Neuronal stem cell (in vitro differentiated cells): Measurements from ENCODE around the gene SPAG5.

Experiments
- DNase-seq: peaks from one replicate; pipeline ENCODE4 v3.0.0-alpha.2; 2013; ENCODE audit warnings: low spot score
- H2AFZ ChIP-seq: one replicate; pipeline ENCODE4 v1.6.1; 2013; ENCODE audit warnings: mild to moderate bottlenecking, low read length, inconsistent platforms
- H2AK5ac ChIP-seq: 2 replicates; pipeline ENCODE4 v1.6.1; 2013; ENCODE audit warnings: low read depth, mild to moderate bottlenecking, inconsistent platforms, low read length, moderate library complexity, mixed read lengths
- H2BK120ac ChIP-seq: 2 replicates; pipeline ENCODE4 v1.6.1; 2013; ENCODE audit warnings: low read depth, mild to moderate bottlenecking, inconsistent platforms, low read length, moderate library complexity, mixed read lengths
- H2BK12ac ChIP-seq: one replicate; pipeline ENCODE4 v1.6.1; 2013; ENCODE audit warnings: low read length, inconsistent platforms
- H2BK15ac ChIP-seq: 2 replicates; pipeline ENCODE4 v1.6.1; 2013; ENCODE audit warnings: mild to moderate bottlenecking, low read length, inconsistent platforms, mixed read lengths
- H2BK5ac ChIP-seq: one replicate; pipeline ENCODE4 v1.6.1; 2013; ENCODE audit warnings: inconsistent platforms, mild to moderate bottlenecking, low read length, moderate library complexity
- H3K14ac ChIP-seq: one replicate; pipeline ENCODE4 v1.6.1; 2013; ENCODE audit warnings: low read length, inconsistent platforms
- H3K18ac ChIP-seq: 2 replicates; pipeline ENCODE4 v1.6.1; 2013; ENCODE audit warnings: low read length, inconsistent platforms
- H3K23ac ChIP-seq: 2 replicates; pipeline ENCODE4 v1.6.1; 2013; ENCODE audit warnings: low read depth, mild to moderate bottlenecking, mixed read lengths, low read length, inconsistent platforms; ENCODE audit not compliant: poor library complexity
- H3K27ac ChIP-seq: replicated peaks from 3 replicates; pipeline ENCODE4 v1.5.1; 2013; ENCODE audit warnings: low read length, inconsistent platforms
- H3K27me3 ChIP-seq, 3 experiments: 2 replicates each; pipeline ENCODE4 v1.6.1; 2013; ENCODE audit warnings: low read length in 3 of 3, mild to moderate bottlenecking in 2 of 3, inconsistent platforms in 1 of 3, low read depth in 1 of 3, mixed read lengths in 1 of 3, moderate library complexity in 1 of 3; ENCODE audit not compliant: control insufficient read depth in 3 of 3, insufficient read depth in 3 of 3
- H3K36me3 ChIP-seq, 2 donors: replicated peaks in 1 of 2; 2 replicates each; pipeline ENCODE4 v1.6.1; 2013; ENCODE audit warnings: low read length in 2 of 2; ENCODE audit not compliant: control insufficient read depth in 2 of 2, insufficient read depth in 2 of 2
- H3K4ac ChIP-seq: 2 replicates; pipeline ENCODE4 v1.6.1; 2013; ENCODE audit warnings: inconsistent platforms, mild to moderate bottlenecking, low read length, moderate library complexity
- H3K4me1 ChIP-seq, 2 donors: 1 replicate in 1 of 2; 2 replicates in 1 of 2; pipeline ENCODE4 v1.6.1; 2013; ENCODE audit warnings: low read length in 2 of 2, low read depth in 1 of 2; ENCODE audit not compliant: control insufficient read depth in 2 of 2, insufficient read depth in 1 of 2
- H3K4me2 ChIP-seq: one replicate; pipeline ENCODE4 v1.6.1; 2013; ENCODE audit warnings: mild to moderate bottlenecking, low read length, inconsistent platforms; ENCODE audit not compliant: insufficient read depth, poor library complexity, severe bottlenecking
- H3K4me3 ChIP-seq, 2 donors: 2 replicates each; pipeline ENCODE4 v1.5.1; 2013; ENCODE audit warnings: low read length in 2 of 2, mild to moderate bottlenecking in 2 of 2, inconsistent platforms in 1 of 2, moderate library complexity in 1 of 2
- H3K79me1 ChIP-seq: one replicate; pipeline ENCODE4 v1.6.1; 2013; ENCODE audit warnings: low read depth, mild to moderate bottlenecking, inconsistent platforms, low read length, moderate library complexity
- H3K9ac ChIP-seq: one replicate; pipeline ENCODE4 v1.6.1; 2013; ENCODE audit warnings: mild to moderate bottlenecking, low read depth, low read length, inconsistent platforms; ENCODE audit not compliant: poor library complexity
- H3K9me3 ChIP-seq, 2 donors: replicated peaks in 1 of 2; 2 replicates each; pipeline versions ENCODE3 to v1.6.1; 2013; ENCODE audit warnings: low read length in 2 of 2, mild to moderate bottlenecking in 2 of 2, inconsistent platforms in 1 of 2, low read depth in 1 of 2, mixed read lengths in 1 of 2, moderate library complexity in 1 of 2; ENCODE audit not compliant: control insufficient read depth in 2 of 2, insufficient read depth in 1 of 2
- H4K8ac ChIP-seq: one replicate; pipeline ENCODE4 v1.6.1; 2013; ENCODE audit warnings: low read depth, mild to moderate bottlenecking, inconsistent platforms, low read length, moderate library complexity
- H4K91ac ChIP-seq: one replicate; pipeline ENCODE4 v1.6.1; 2013; ENCODE audit warnings: low read length, low read depth, mild to moderate bottlenecking, inconsistent platforms; ENCODE audit not compliant: poor library complexity
- WGBS, 2 donors: extraction: QIAGEN DNeasy Blood & Tissue Kit; methylation state at CpG; one replicate each; pipeline ENCODE4 v1.1.7; 2013; ENCODE audit warnings: missing lambda C conversion rate in 2 of 2, mixed read lengths in 1 of 2; ENCODE audit not compliant: insufficient read length in 2 of 2, insufficient replicate concordance in 1 of 2; ENCODE audit errors: extremely low coverage in 2 of 2; 5-methylcytosine and 5-hydroxymethylcytosine counted together

SPAG5 gene

DNA sequence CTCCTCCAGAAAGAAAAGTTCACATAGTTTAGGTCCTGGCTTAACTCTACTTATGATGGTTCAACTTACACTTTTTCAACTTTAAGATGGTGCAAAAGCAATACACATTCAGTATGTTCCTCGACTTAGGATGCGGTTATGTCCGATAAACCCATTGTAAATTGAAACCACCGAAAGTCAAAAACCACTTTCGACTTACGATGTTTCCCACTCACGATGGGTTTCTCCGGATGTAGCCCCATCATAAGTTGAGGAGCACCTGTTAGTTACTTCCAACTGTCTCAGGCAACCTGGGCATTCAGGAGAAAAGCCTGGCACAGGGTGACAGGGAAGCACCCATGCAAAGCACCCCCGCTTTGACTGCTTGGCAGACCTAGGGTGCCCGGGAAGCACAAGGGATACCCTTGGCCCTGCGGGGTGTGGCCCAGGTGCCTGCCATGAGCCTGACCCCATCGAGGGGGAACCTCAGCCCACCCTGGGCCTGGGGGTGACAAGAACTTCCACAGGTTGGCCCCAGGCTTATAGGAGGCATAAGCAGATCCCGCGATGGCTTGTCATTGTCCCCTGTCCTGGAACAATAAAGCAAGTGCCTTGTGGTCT lies 60.4 kb downstream of the SPAG5 start:
- H3K9me3 ChIP-seq: no peaks in the 10 kb centered on the region

GRCh38 chr17:28537219-28537610 lies 61.6 kb downstream of the SPAG5 start:
- Histone ChIP-seq H3K27ac (no peak overlapping the region), H4K91ac (no peak overlapping the region), H3K4ac (no peak overlapping the region), H3K14ac (no peak overlapping the region), H3K4me2 (no peak overlapping the region), H3K27me3 (peaks cover 0 to 45% (median 0%) of the 10 kb centered on the region in 3 experiments), H3K4me1 (peaks cover 0 to 3% of the 10 kb centered on the region in 2 donors), H2AK5ac (peak overlapping the region; percentile 71), H2BK12ac (no peak overlapping the region), H2BK15ac (no peak overlapping the region), H4K8ac (no peak overlapping the region), H3K9ac (no peak overlapping the region), H2AFZ (no peak overlapping the region), H3K36me3 (no peaks in the 10 kb centered on the region), H3K79me1 (no peaks in the 10 kb centered on the region), H3K9me3 (no peaks in the 10 kb centered on the region), H3K18ac (peak overlapping the region; percentile 19), H3K4me3 (no peak overlapping the region), H2BK120ac (no peak overlapping the region), H3K23ac (peak overlapping the region; percentile 5), H2BK5ac (no peak overlapping the region)
- no CpG with 5 or more reads among the region's 12 CpGs for WGBS, 2 donors
- no peak for DNase-seq

More for the DNA sequence above, 60.4 kb downstream of the SPAG5 start:
- Histone ChIP-seq H3K4me2 (no peak overlapping the region), H4K91ac (no peak overlapping the region), H3K36me3 (no peaks in the 10 kb centered on the region), H3K4me1 (no peaks in the 10 kb centered on the region), H2AK5ac (no peak overlapping the region), H2BK15ac (peak overlapping the region; percentile 81), H3K23ac (no peak overlapping the region), H4K8ac (no peak overlapping the region), H3K9ac (no peak overlapping the region), H3K27ac (no peak overlapping the region), H2BK120ac (no peak overlapping the region), H3K79me1 (no peaks in the 10 kb centered on the region), H3K14ac (no peak overlapping the region), H3K4ac (no peak overlapping the region), H2AFZ (no peak overlapping the region), H3K27me3 (peaks cover 0 to 43% (median 0%) of the 10 kb centered on the region in 3 experiments), H3K18ac (peak overlapping the region; percentile 42), H2BK12ac (no peak overlapping the region), H2BK5ac (no peak overlapping the region), H3K4me3 (no peak overlapping the region)
- DNase-seq: no peak
- WGBS, 2 donors: no CpG with 5 or more reads among the region's 14 CpGs

GRCh38 chr17:28536532-28537218 lies 62.1 kb downstream of the SPAG5 start:
- H4K91ac ChIP-seq: no peak overlapping the region
- H3K36me3 ChIP-seq: no peaks in the 10 kb centered on the region
- H2AK5ac ChIP-seq: peak overlapping the region; percentile 71
- no peak overlapping the region for H2AFZ ChIP-seq
- H2BK12ac ChIP-seq: no peak overlapping the region
- H3K23ac ChIP-seq: peak overlapping the region; percentile 5
- no peak overlapping the region for H3K27ac ChIP-seq
- DNase-seq: no peak
- H3K9ac ChIP-seq: no peak overlapping the region
- peak overlapping the region; percentile 41 for H3K18ac ChIP-seq
- H2BK120ac ChIP-seq: no peak overlapping the region
- H3K4me1 ChIP-seq: peaks cover 0 to 3% of the 10 kb centered on the region in 2 donors
- H3K27me3 ChIP-seq: peaks cover 0 to 47% (median 0%) of the 10 kb centered on the region in 3 experiments
- no peak overlapping the region for H2BK5ac ChIP-seq
- no CpG with 5 or more reads among the region's 9 CpGs for WGBS, 2 donors
- H3K9me3 ChIP-seq: no peaks in the 10 kb centered on the region
- no peak overlapping the region for H2BK15ac ChIP-seq
- H3K4ac ChIP-seq: peak overlapping the region; percentile 2
- no peak overlapping the region for H3K14ac ChIP-seq
- H4K8ac ChIP-seq: no peak overlapping the region
- H3K4me3 ChIP-seq: no peak overlapping the region
- no peak overlapping the region for H3K4me2 ChIP-seq
- H3K79me1 ChIP-seq: no peaks in the 10 kb centered on the region

- Histone ChIP-seq H3K4me3 (no peak overlapping the region), H2BK5ac (peak overlapping the region; percentile 48), H2BK15ac (no peak overlapping the region), H4K8ac (peak overlapping the region; percentile 23), H4K91ac (no peak overlapping the region), H2BK120ac (no peak overlapping the region), H3K14ac (no peak overlapping the region), H2AFZ (no peak overlapping the region), H3K79me1 (no peaks in the 10 kb centered on the region), H3K9me3 (no peaks in the 10 kb centered on the region), H3K27ac (no peak overlapping the region), H2AK5ac (peak overlapping the region; percentile 75), H3K36me3 (no peaks in the 10 kb centered on the region), H3K4me1 (peaks cover 0 to 6% of the 10 kb centered on the region in 2 donors), H3K27me3 (peaks cover 0 to 51% (median 0%) of the 10 kb centered on the region in 3 experiments), H3K9ac (no peak overlapping the region), H3K18ac (peak overlapping the region; percentile 71), H2BK12ac (no peak overlapping the region), H3K23ac (no peak overlapping the region), H3K4me2 (no peak overlapping the region), H3K4ac (no peak overlapping the region)
- DNase-seq: no peak
- WGBS, 2 donors: no CpG with 5 or more reads among the region's 11 CpGs
Measured at GRCh38 chr17:28534740-28535375, 64.0 kb downstream of the SPAG5 start.
